HG03097 (cell line): ENCODE measurements around the gene IFNLR1.

Experiments
- ATAC-seq: cut with Tn5 transposase; IDR thresholded peaks from one replicate; pipeline ENCODE4 v1.9.1; 2021; ENCODE audit not compliant: unreplicated experiment, low FRiP score

IFNLR1 gene

GRCh38 chr1:24180676-24181075, 6.4 kb downstream of the IFNLR1 start:
- no peak for ATAC-seq

GRCh38 chr1:24179251-24179840, 7.7 kb downstream of the IFNLR1 start:
- no peak for ATAC-seq

GRCh38 chr1:24178407-24178806, 8.7 kb downstream of the IFNLR1 start:
- ATAC-seq, result no peak

GRCh38 chr1:24177161-24177560, 9.9 kb downstream of the IFNLR1 start:
- ATAC-seq, result no peak

- ATAC-seq, result no peak
These were observed 11.9 kb downstream of the IFNLR1 start for GRCh38 chr1:24175033-24175755.

GRCh38 chr1:24173638-24174575, 13.2 kb downstream of the IFNLR1 start:
- no peak for ATAC-seq

GRCh38 chr1:24172598-24172997, 14.5 kb downstream of the IFNLR1 start:
- ATAC-seq, result no peak

GRCh38 chr1:24169286-24169685, 17.8 kb downstream of the IFNLR1 start:
- ATAC-seq, result no peak

GRCh38 chr1:24168245-24168644, 18.8 kb downstream of the IFNLR1 start:
- no peak for ATAC-seq

GRCh38 chr1:24167008-24167407, 20.1 kb downstream of the IFNLR1 start:
- no peak for ATAC-seq

GRCh38 chr1:24165500-24165899, 21.6 kb downstream of the IFNLR1 start:
- no peak for ATAC-seq

- no peak for ATAC-seq
These were observed 23.1 kb downstream of the IFNLR1 start for GRCh38 chr1:24164004-24164403.

- ATAC-seq, result no peak
These were observed 24.9 kb downstream of the IFNLR1 start for GRCh38 chr1:24162201-24162600.

- no peak for ATAC-seq
These were observed 25.8 kb downstream of the IFNLR1 start for GRCh38 chr1:24161270-24161669.

GRCh38 chr1:24159366-24159765, 27.7 kb downstream of the IFNLR1 start:
- ATAC-seq, result no peak

- no peak for ATAC-seq
These were observed 29.1 kb downstream of the IFNLR1 start for GRCh38 chr1:24157918-24158481.

GRCh38 chr1:24156542-24157260, 30.4 kb downstream of the IFNLR1 start:
- ATAC-seq, result no peak

- ATAC-seq, result no peak
These were observed 31.9 kb downstream of the IFNLR1 start for GRCh38 chr1:24155011-24155782.

- no peak for ATAC-seq
These were observed 32.9 kb downstream of the IFNLR1 start for GRCh38 chr1:24154215-24154614.
